ENCODE data around the gene ABCA3.

Gene ABCA3

DNA sequence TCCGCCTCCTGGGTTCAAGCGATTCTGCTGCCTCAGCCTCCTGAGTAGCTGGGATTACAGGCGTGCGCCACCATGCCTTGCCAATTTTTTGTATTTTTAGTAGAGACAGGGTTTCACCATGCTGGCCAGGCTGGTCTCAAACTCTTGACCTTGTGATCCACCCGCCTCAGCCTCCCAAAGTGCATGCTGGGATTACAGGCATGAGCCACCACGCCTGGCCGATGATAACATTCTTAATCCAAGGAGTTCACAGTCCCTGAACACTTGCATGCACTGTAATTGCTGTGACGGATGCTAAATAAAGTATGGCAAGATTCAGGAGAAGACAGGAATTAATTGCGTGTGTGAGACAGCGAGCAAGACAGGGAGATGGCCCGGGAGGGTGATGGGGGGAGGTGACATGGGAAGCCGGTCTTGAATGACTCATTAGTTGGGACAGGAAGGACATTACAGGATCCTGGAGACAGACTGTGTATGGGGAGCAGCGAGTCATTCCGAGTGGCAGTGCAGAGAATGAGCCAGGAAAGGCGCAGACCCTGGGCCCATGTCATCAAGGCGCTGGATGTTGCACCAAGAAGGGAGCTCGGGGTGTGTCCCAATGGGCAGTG, 6.7 kb downstream of the ABCA3 start:
- H3K36me3 Mint-ChIP-seq (ENCODE audit: low read depth), result no peaks in the 10 kb centered on the region
- H3K27ac Mint-ChIP-seq, result no peak overlapping the region
- H3K4me1 Mint-ChIP-seq, result no peaks in the 10 kb centered on the region
- TF ChIP-seq CTCF (IDR thresholded peaks at IDR 0.05; ENCODE audit: unreplicated experiment in 3 of 3), result no peak
- H3K4me3 Mint-ChIP-seq, result no peak overlapping the region
- peaks cover 54% of the 10 kb centered on the region for H3K27me3 Mint-ChIP-seq (ENCODE audit: low read depth)
- no peaks in the 10 kb centered on the region for H3K9me3 Mint-ChIP-seq

DNA sequence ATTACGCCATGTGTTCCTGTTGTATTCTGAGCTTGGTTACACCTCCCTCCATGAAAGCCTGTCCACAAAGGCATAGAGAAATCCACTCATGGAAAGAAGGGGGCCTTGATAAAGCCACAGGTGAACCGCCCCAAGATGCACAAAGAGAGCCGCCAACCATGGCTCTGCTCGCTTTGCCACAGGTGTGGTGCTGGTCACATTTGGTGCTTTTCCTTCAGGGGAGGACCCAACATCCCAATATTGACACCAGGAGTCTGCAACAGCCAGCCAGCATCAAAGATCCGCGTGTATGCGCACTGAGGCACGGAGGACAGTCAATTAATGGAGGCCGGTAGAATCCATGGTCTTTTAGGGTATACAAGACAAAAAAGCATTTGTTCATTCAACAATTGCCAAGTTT, 7.3 kb downstream of the ABCA3 start:
- no peaks in the 10 kb centered on the region for H3K36me3 Mint-ChIP-seq (ENCODE audit: low read depth)
- no peaks in the 10 kb centered on the region for H3K4me1 Mint-ChIP-seq
- no peak overlapping the region for H3K4me3 Mint-ChIP-seq
- no peak overlapping the region for H3K27ac Mint-ChIP-seq
- TF ChIP-seq CTCF (IDR thresholded peaks at IDR 0.05; ENCODE audit: unreplicated experiment in 3 of 3), result no peak
- no peaks in the 10 kb centered on the region for H3K9me3 Mint-ChIP-seq
- peaks cover 47% of the 10 kb centered on the region for H3K27me3 Mint-ChIP-seq (ENCODE audit: low read depth)

GRCh38 chr16:2331931-2332267, 8.6 kb downstream of the ABCA3 start:
- no peaks in the 10 kb centered on the region for H3K9me3 Mint-ChIP-seq
- H3K27me3 Mint-ChIP-seq (ENCODE audit: low read depth), result peaks cover 38% of the 10 kb centered on the region
- H3K36me3 Mint-ChIP-seq (ENCODE audit: low read depth), result no peaks in the 10 kb centered on the region
- no peak overlapping the region for H3K27ac Mint-ChIP-seq
- H3K4me3 Mint-ChIP-seq, result no peak overlapping the region
- TF ChIP-seq CTCF (IDR thresholded peaks at IDR 0.05; ENCODE audit: unreplicated experiment in 3 of 3), result no peak
- H3K4me1 Mint-ChIP-seq, result no peaks in the 10 kb centered on the region

DNA sequence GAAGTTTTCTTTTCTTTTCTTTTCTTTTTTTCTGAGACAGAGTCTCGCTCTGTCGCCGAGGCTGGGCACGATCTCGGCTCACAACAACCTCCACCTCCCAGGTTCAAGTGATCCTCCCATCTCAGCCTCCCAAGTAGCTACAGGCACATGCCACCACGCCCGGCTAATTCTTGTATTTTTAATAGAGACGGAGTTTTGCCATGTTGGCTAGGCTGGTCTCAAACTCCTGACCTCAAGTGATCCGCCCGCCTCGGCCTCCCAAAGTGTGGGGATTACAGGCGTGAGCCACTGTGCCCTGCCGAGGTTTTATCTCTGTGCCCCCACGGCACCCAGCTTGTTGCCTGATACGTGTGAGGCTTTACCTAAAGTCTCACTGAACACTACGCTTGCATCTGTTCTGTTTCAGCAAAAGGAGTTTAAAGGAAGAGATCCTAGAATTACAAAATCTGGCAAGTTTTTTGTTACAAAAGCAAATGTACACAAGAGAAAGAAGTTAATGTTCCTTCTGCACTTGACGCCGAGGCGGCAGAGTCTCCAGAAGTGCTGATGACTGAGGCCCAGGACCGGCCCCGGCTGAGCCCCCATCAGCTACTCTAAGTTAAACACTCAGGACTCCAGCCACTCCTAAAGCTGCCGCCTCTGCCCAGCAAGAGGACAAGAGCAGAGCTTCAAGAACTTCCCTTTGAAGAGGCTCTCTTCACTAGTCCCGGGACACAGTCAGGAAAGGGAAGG, 9.2 kb downstream of the ABCA3 start:
- TF ChIP-seq CTCF (IDR thresholded peaks at IDR 0.05; ENCODE audit: unreplicated experiment in 3 of 3), result no peak
- Mint-ChIP-seq H3K4me1 (no peaks in the 10 kb centered on the region), H3K27ac (no peak overlapping the region), H3K27me3 (ENCODE audit: low read depth) (peaks cover 38% of the 10 kb centered on the region), H3K9me3 (no peaks in the 10 kb centered on the region), H3K4me3 (no peak overlapping the region), H3K36me3 (ENCODE audit: low read depth) (no peaks in the 10 kb centered on the region)

DNA sequence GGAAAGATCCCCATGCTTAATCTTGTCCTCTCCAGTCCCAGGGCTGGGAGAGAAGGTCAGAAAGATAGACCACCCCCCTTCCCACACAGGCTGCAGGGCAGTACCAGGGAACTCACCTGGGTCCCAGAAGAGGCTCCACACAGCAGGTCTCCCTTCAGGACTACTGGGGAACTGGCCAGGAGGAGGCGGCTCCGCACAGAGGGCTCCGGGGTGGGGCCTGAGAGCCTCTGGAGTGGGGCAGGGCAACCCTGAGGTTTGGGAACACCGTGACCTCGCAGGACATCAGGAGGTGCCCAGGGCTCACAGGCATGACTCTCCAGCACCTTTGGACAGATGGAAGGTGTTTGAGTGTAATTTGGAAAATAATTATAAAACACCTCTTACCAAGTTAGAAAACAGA, 11.0 kb downstream of the ABCA3 start:
- TF ChIP-seq CTCF (IDR thresholded peaks at IDR 0.05; ENCODE audit: unreplicated experiment in 3 of 3), result no peak
- no peaks in the 10 kb centered on the region for H3K4me1 Mint-ChIP-seq
- no peaks in the 10 kb centered on the region for H3K36me3 Mint-ChIP-seq (ENCODE audit: low read depth)
- peaks cover 33% of the 10 kb centered on the region for H3K27me3 Mint-ChIP-seq (ENCODE audit: low read depth)
- H3K9me3 Mint-ChIP-seq, result no peaks in the 10 kb centered on the region
- H3K27ac Mint-ChIP-seq, result no peak overlapping the region
- no peak overlapping the region for H3K4me3 Mint-ChIP-seq

- Mint-ChIP-seq H3K9me3 (no peaks in the 10 kb centered on the region), H3K4me3 (no peak overlapping the region), H3K36me3 (ENCODE audit: low read depth) (no peaks in the 10 kb centered on the region), H3K27ac (no peak overlapping the region), H3K4me1 (no peaks in the 10 kb centered on the region), H3K27me3 (ENCODE audit: low read depth) (peaks cover 28% of the 10 kb centered on the region)
- TF ChIP-seq CTCF (IDR thresholded peaks at IDR 0.05; ENCODE audit: unreplicated experiment in 3 of 3), result no peak
Measured at GRCh38 chr16:2328428-2328827, 12.1 kb downstream of the ABCA3 start.
